Type B pancreatic cell (in vitro differentiated cells): Measurements from ENCODE around the gene IQGAP2. TPM values are rescaled to one million over a fixed set of nuclear protein-coding genes. Genes with fewer than 3 reads are reported as not detected.

Experiments
- DNase-seq: peaks from one replicate; pipeline ENCODE4 v3.0.0; 2021; ENCODE audit warnings: mixed read lengths; ENCODE audit not compliant: unreplicated experiment; ENCODE audit errors: extremely low spot score
- H3K27ac Mint-ChIP-seq: 2 replicates; pipeline ENCODE4 v1.8.0; 2021; ENCODE audit warnings: mild to moderate bottlenecking, mixed read lengths
- H3K27me3 Mint-ChIP-seq: 2 replicates; pipeline ENCODE4 v1.8.0; 2021; ENCODE audit warnings: mixed read lengths
- H3K36me3 Mint-ChIP-seq: 2 replicates; pipeline ENCODE4 v1.8.0; 2021; ENCODE audit warnings: mixed read lengths
- H3K4me1 Mint-ChIP-seq: one replicate; pipeline ENCODE4 v1.8.0; 2021; ENCODE audit warnings: mixed read lengths; ENCODE audit not compliant: unreplicated experiment
- H3K4me3 Mint-ChIP-seq: 2 replicates; pipeline ENCODE4 v1.8.0; 2021; ENCODE audit warnings: mild to moderate bottlenecking, mixed read lengths
- H3K9me3 Mint-ChIP-seq: 2 replicates; pipeline ENCODE4 v1.8.0; 2021; ENCODE audit warnings: mixed read lengths
- total RNA-seq: library from RNA; stranded (reverse); gene quantifications from 2 replicates; pipeline ENCODE4 v1.2.1, GENCODE V29; 2021; ENCODE audit warnings: low replicate concordance
- TF ChIP-seq, protein P1 (sequence below): fragments of 200-600 bp; sonication (generic); conservative IDR thresholded peaks from 2 replicates; pipeline ENCODE4 v1.5.0; 2021; ENCODE audit warnings: antibody characterized with exemption, mild to moderate bottlenecking

IQGAP2 gene
- total RNA-seq, 1 donor from 2014 or later, result 24.7 TPM

DNA sequence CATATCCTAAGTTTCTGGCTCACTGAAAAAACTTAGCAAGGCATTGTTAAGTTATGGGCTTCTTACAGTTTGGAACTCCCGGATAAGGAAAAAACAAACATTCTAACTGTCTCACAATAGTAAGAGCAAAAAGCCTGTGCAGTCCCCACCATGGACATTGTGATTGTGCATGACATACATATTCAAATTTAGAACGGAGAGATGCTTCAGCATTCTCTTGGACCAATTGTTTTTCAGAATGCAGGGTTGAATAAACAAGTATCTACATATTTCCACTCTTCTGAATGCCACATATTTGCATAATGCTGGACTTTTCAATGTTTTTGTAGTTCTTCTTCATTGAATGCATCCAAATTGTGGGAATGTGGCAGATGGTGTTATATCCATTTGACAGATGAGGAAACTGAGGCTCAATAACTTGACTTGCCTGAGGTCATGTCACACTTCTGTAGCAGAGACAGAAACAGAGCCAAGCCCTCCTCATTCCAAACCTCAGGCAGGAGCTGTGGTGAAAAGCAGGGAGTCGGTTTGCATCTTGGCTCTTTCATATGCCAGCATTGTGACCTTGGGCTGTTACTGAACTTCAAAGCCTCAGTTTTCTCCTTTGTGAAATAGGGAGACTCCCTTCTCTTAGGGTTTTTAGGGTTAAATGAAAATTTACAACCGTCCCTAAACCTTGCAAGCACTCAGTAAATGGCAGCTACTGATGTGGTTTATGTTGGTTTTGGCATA lies 95.1 kb downstream of the IQGAP2 start:
- Mint-ChIP-seq H3K36me3 (no peaks in the 10 kb centered on the region), H3K9me3 (no peaks in the 10 kb centered on the region), H3K4me3 (no peak overlapping the region), H3K27ac (no peak overlapping the region), H3K27me3 (no peaks in the 10 kb centered on the region), H3K4me1 (peaks cover 2% of the 10 kb centered on the region)
- TF ChIP-seq, protein P1, sequence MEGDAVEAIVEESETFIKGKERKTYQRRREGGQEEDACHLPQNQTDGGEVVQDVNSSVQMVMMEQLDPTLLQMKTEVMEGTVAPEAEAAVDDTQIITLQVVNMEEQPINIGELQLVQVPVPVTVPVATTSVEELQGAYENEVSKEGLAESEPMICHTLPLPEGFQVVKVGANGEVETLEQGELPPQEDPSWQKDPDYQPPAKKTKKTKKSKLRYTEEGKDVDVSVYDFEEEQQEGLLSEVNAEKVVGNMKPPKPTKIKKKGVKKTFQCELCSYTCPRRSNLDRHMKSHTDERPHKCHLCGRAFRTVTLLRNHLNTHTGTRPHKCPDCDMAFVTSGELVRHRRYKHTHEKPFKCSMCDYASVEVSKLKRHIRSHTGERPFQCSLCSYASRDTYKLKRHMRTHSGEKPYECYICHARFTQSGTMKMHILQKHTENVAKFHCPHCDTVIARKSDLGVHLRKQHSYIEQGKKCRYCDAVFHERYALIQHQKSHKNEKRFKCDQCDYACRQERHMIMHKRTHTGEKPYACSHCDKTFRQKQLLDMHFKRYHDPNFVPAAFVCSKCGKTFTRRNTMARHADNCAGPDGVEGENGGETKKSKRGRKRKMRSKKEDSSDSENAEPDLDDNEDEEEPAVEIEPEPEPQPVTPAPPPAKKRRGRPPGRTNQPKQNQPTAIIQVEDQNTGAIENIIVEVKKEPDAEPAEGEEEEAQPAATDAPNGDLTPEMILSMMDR, result no peak
- no peak for DNase-seq

DNA sequence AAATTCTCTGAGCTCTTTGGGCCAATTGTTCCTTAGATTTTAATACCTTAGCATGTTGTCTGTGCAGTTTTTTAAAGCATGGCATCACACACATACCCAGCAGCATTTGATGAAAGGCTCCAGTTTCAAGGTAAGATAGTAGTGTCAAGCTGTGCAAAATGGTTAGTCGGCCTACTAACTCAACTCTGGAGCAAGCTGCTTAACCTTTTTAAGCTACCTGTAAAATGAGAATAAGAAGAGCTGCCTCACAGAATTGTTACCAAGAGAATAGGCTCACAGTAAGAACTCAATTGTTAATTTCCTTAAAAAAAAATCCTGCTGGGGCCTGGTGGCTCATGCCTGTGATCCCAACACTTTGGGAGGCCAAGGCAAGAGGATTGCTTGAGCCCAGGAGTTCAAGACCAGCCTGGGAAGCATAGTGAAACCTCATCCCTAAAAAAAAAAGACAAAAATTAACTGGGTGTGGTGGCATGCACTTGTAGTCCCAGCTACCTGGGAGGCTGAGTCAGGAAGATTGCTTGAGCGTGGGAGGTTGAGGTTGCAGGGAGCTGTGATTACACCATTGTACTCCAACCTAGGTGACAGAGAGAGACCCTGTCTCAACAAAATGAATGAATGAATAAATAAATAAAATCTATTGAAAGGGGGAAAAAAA lies 96.5 kb downstream of the IQGAP2 start:
- Mint-ChIP-seq H3K4me1 (no peaks in the 10 kb centered on the region), H3K4me3 (no peak overlapping the region), H3K27ac (no peak overlapping the region), H3K9me3 (no peaks in the 10 kb centered on the region), H3K36me3 (no peaks in the 10 kb centered on the region), H3K27me3 (no peaks in the 10 kb centered on the region)
- DNase-seq, result no peak
- TF ChIP-seq, protein P1, result no peak

DNA sequence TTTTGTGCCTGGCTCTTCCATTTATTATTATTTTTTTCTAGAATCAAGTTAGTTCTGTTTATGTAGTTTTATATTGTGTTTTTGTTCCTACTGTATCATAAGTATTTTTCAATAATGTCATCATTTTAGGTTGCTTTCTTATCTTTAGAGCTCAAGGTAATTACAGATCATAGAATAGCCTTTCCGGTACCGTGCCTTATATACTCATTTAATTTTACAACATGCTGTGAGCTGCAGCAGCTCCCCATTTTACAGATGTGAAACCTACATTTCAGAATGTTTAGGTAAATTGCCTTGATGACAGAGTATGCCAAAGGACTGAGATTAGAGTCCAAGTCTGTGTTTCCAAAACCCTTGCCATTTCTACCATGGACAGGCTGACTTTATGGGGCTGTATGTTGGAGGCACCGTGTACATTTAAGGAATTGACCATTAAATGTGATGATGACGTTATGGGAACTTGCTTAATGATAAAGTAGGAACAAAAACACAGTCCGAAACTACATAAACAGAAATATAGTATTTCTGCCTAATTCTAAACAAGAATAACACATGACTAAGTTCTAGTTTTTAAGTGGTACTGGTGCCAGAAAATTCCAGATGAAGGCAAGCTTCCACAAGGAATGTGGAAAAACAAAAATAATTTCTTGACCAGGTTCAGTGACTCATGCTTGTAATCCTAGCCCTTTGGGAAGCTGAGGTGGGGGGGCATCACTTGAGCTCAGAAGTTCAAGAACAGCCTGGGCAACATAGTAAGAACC lies 97.7 kb downstream of the IQGAP2 start:
- Mint-ChIP-seq H3K27me3 (no peaks in the 10 kb centered on the region), H3K27ac (no peak overlapping the region), H3K9me3 (no peaks in the 10 kb centered on the region), H3K4me1 (no peaks in the 10 kb centered on the region), H3K36me3 (no peaks in the 10 kb centered on the region), H3K4me3 (no peak overlapping the region)
- TF ChIP-seq, protein P1, result no peak
- DNase-seq, result no peak

DNA sequence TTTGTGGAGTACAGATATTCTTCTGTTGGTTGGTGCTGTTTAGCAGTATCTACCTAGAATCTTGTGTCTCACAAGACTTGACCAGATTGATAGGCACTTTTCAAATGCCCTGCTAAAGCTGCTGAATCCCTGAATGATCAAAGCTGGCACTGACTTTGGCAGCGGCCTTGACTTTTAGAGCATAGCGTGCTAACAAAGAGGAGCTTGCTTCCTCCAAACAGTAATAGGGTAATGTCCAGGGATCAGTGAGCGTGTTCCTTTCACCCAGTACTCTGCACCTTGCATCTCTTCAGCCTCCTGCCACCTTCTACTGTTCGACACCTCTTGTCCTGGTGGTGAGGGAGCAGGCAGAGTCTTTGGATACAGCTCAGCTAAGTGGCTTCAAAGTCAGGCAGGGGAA lies 100.8 kb downstream of the IQGAP2 start:
- DNase-seq, result no peak
- H3K36me3 Mint-ChIP-seq, result no peaks in the 10 kb centered on the region
- H3K27me3 Mint-ChIP-seq, result no peaks in the 10 kb centered on the region
- no peaks in the 10 kb centered on the region for H3K9me3 Mint-ChIP-seq
- TF ChIP-seq, protein P1, result no peak
- H3K27ac Mint-ChIP-seq, result no peak overlapping the region
- no peaks in the 10 kb centered on the region for H3K4me1 Mint-ChIP-seq
- no peak overlapping the region for H3K4me3 Mint-ChIP-seq

DNA sequence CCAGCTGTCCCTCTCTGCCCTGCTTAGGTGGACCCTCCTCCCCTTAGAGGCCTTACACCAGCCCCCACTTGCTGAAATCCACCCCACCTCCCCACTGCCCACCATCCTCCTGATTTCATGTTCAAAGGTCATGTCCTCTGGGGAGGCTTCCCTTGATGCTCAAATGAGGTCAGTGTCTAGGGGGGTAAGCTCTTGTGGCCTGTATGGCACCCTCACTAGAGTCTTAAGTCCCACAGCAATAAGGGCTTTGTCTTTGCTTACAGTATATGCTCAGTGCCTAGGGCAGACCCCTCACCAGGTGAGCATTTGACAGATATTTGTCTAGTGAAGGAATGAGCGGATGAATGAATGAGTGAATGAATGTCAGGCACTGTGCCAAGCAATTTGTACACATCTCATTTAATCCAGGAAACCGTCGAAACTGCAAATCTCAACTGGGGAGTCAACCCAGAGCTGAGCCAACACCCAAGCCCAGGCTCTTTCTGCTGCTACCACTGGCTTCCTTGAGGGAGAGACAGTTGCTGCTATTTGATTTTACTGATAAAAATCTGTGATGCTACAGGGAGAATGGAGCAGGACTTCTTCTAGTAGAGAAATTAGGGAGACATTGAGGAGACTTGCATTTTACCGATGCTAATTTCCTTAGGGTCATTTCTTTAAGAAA lies 101.9 kb downstream of the IQGAP2 start:
- DNase-seq, result no peak
- Mint-ChIP-seq H3K9me3 (no peaks in the 10 kb centered on the region), H3K27me3 (no peaks in the 10 kb centered on the region), H3K4me3 (no peak overlapping the region), H3K4me1 (no peaks in the 10 kb centered on the region), H3K27ac (no peak overlapping the region), H3K36me3 (no peaks in the 10 kb centered on the region)
- TF ChIP-seq, protein P1, result no peak
